HEK293T (cell line): Measurements from ENCODE around the gene RCAN3.

Source experiments
- CTBP1 ChIP-seq: fragments of 450-650 bp; IDR thresholded peaks from 2 replicates; pipeline ENCODE4 v1.6.1; 2016; ENCODE audit warnings: borderline replicate concordance
- ELF4 ChIP-seq: fragments of 450-650 bp; IDR thresholded peaks from 2 replicates; pipeline ENCODE4 v1.6.1; 2017; ENCODE audit warnings: antibody characterized with exemption
- FOXA1 ChIP-seq: fragments of 450-650 bp; IDR thresholded peaks from 2 replicates; pipeline ENCODE4 v1.6.1; 2016; ENCODE audit warnings: mild to moderate bottlenecking
- FOXM1 ChIP-seq: fragments of 450-650 bp; IDR thresholded peaks from 2 replicates; pipeline ENCODE4 v1.6.1; 2017; ENCODE audit warnings: mild to moderate bottlenecking, borderline replicate concordance
- HDGF ChIP-seq: fragments of 450-650 bp; IDR thresholded peaks from 2 replicates; pipeline ENCODE4 v1.6.1; 2017; ENCODE audit warnings: antibody characterized with exemption, borderline replicate concordance
- L3MBTL2 ChIP-seq: fragments of 450-650 bp; conservative IDR thresholded peaks from 2 replicates; pipeline ENCODE4 v1.6.1; 2016; ENCODE audit warnings: mild to moderate bottlenecking
- NFRKB ChIP-seq: fragments of 450-650 bp; IDR thresholded peaks from 2 replicates; pipeline ENCODE4 v1.6.1; 2016; ENCODE audit warnings: mild to moderate bottlenecking, moderate library complexity
- SP1 ChIP-seq: fragments of 450-650 bp; IDR thresholded peaks from 2 replicates; pipeline ENCODE4 v1.6.1; 2017
- SUZ12 ChIP-seq: fragments of 450-650 bp; IDR thresholded peaks from 2 replicates; pipeline ENCODE4 v1.6.1; 2016; ENCODE audit warnings: mild to moderate bottlenecking
- ZNF384 ChIP-seq: fragments of 450-650 bp; IDR thresholded peaks from 2 replicates; pipeline ENCODE4 v1.6.1; 2016
- TF ChIP-seq, protein P1 (sequence below): fragments of 450-650 bp; IDR thresholded peaks from 2 replicates; pipeline ENCODE4 v1.6.1; 2016

DNA sequence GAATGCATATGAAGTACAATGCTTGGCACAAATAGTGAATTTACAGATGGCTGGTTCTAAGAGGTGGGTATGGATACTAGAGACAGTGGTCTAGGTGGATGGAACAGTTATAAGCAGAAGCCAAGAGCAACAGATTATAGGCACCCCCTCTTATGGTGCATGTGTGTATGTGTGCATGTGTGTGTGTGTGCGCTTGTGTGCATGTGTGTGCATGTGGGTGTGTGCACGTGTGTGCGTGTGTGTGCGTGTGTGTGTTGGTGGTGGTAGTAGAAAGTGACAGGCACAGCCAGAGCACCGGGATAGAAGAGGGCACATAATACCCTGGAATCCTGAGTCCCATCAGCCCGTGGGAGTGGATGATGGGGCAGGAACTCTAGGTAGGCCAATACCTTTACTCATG is 54.6 kb downstream of the RCAN3 start:
- TF ChIP-seq FOXA1, result no peak
- no peak for TF ChIP-seq SUZ12
- no peak for TF ChIP-seq HDGF
- TF ChIP-seq ELF4, result no peak
- TF ChIP-seq SP1, result no peak
- TF ChIP-seq FOXM1, result no peak
- TF ChIP-seq L3MBTL2, result no peak
- TF ChIP-seq NFRKB, result no peak
- TF ChIP-seq, protein P1, sequence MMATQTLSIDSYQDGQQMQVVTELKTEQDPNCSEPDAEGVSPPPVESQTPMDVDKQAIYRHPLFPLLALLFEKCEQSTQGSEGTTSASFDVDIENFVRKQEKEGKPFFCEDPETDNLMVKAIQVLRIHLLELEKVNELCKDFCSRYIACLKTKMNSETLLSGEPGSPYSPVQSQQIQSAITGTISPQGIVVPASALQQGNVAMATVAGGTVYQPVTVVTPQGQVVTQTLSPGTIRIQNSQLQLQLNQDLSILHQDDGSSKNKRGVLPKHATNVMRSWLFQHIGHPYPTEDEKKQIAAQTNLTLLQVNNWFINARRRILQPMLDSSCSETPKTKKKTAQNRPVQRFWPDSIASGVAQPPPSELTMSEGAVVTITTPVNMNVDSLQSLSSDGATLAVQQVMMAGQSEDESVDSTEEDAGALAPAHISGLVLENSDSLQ, result no peak
- no peak for TF ChIP-seq CTBP1
- TF ChIP-seq ZNF384, result no peak
